Mesenchymal stem cell (in vitro differentiated cells and primary cell): Measurements from ENCODE around the gene PIK3R2.

Experiments
- DNase-seq: peaks from one replicate; pipeline ENCODE4 v3.0.0-alpha.2; 2013
- H2AFZ ChIP-seq: one replicate; pipeline ENCODE4 v1.6.1; 2013; ENCODE audit warnings: low read depth, mild to moderate bottlenecking, control low read depth, inconsistent platforms, low read length, moderate library complexity
- H2AK5ac ChIP-seq: 2 replicates; pipeline ENCODE4 v1.6.1; 2013; ENCODE audit warnings: low read length, moderate library complexity, mild to moderate bottlenecking, inconsistent platforms; ENCODE audit not compliant: severe bottlenecking
- H2BK120ac ChIP-seq: one replicate; pipeline ENCODE4 v1.6.1; 2013; ENCODE audit warnings: low read depth, mild to moderate bottlenecking, inconsistent platforms, low read length, moderate library complexity
- H2BK12ac ChIP-seq, 2 experiments: one replicate each; pipeline ENCODE4 v1.6.1; 2013; ENCODE audit warnings: inconsistent platforms in 2 of 2, low read length in 2 of 2, mild to moderate bottlenecking in 2 of 2, moderate library complexity in 2 of 2, control low read depth in 1 of 2
- H2BK15ac ChIP-seq: one replicate; pipeline ENCODE4 v1.6.1; 2013; ENCODE audit warnings: mild to moderate bottlenecking, low read depth, inconsistent platforms; ENCODE audit not compliant: poor library complexity, severe bottlenecking
- H2BK5ac ChIP-seq: 2 replicates; pipeline ENCODE4 v1.6.1; 2013; ENCODE audit warnings: low read depth, mild to moderate bottlenecking, low read length, control low read depth, inconsistent platforms; ENCODE audit not compliant: poor library complexity, severe bottlenecking
- H3K14ac ChIP-seq, 2 experiments: one replicate each; pipeline ENCODE4 v1.6.1; 2013; ENCODE audit warnings: inconsistent platforms in 2 of 2, low read length in 2 of 2, control low read depth in 1 of 2, mild to moderate bottlenecking in 1 of 2, moderate library complexity in 1 of 2
- H3K18ac ChIP-seq, 2 experiments: one replicate each; pipeline ENCODE4 v1.6.1; 2013; ENCODE audit warnings: inconsistent platforms in 2 of 2, low read length in 2 of 2, control low read depth in 1 of 2, low read depth in 1 of 2, mild to moderate bottlenecking in 1 of 2
- H3K23ac ChIP-seq, 2 experiments: one replicate each; pipeline ENCODE4 v1.6.1; 2013; ENCODE audit warnings: inconsistent platforms in 2 of 2, low read length in 2 of 2, mild to moderate bottlenecking in 2 of 2, moderate library complexity in 2 of 2, control low read depth in 1 of 2
- H3K27ac ChIP-seq: 2 replicates; pipeline ENCODE4 v1.5.1; 2013; ENCODE audit warnings: mild to moderate bottlenecking, moderate library complexity, low read length, control low read depth, inconsistent platforms; ENCODE audit not compliant: poor library complexity, severe bottlenecking
- H3K27me3 ChIP-seq, 2 experiments: 2 replicates each; pipeline versions ENCODE4 v1.6.1 to v1.7.0; 2013; ENCODE audit warnings: low read length in 2 of 2, mild to moderate bottlenecking in 2 of 2, moderate library complexity in 2 of 2, control low read depth in 1 of 2, inconsistent platforms in 1 of 2; ENCODE audit not compliant: control insufficient read depth in 1 of 2, insufficient read depth in 1 of 2
- H3K36me3 ChIP-seq, 2 experiments: 2 replicates each; pipeline versions ENCODE4 v1.6.1 to v1.7.0; 2013; ENCODE audit warnings: low read length in 2 of 2, control low read depth in 1 of 2, inconsistent platforms in 1 of 2, low read depth in 1 of 2, mild to moderate bottlenecking in 1 of 2; ENCODE audit not compliant: insufficient read depth in 2 of 2, control insufficient read depth in 1 of 2
- H3K4ac ChIP-seq, 2 experiments: one replicate each; pipeline ENCODE4 v1.6.1; 2013; ENCODE audit warnings: inconsistent platforms in 2 of 2, low read length in 2 of 2, mild to moderate bottlenecking in 2 of 2, moderate library complexity in 2 of 2, control low read depth in 1 of 2, low read depth in 1 of 2
- H3K4me1 ChIP-seq: 2 replicates; pipeline ENCODE4 v1.6.1; 2013; ENCODE audit warnings: low read depth, low read length, control low read depth; ENCODE audit not compliant: control insufficient read depth, insufficient read depth
- H3K4me2 ChIP-seq: 2 replicates; pipeline ENCODE4 v1.6.1; 2013; ENCODE audit warnings: low read length, mild to moderate bottlenecking, inconsistent platforms; ENCODE audit not compliant: poor library complexity, severe bottlenecking
- H3K4me3 ChIP-seq, 2 experiments: 2 replicates each; pipeline versions ENCODE4 v1.5.1 to v1.7.0; 2013; ENCODE audit warnings: low read length in 2 of 2, mild to moderate bottlenecking in 2 of 2, control low read depth in 1 of 2, low read depth in 1 of 2; ENCODE audit not compliant: insufficient read depth in 1 of 2
- H3K79me1 ChIP-seq: replicated peaks from 2 replicates; pipeline ENCODE4 v1.6.1; 2013; ENCODE audit warnings: mild to moderate bottlenecking, control low read depth, low read length, inconsistent platforms; ENCODE audit not compliant: poor library complexity, severe bottlenecking
- H3K9ac ChIP-seq: 2 replicates; pipeline ENCODE4 v1.7.0; 2013; ENCODE audit warnings: mild to moderate bottlenecking, low read length, moderate library complexity
- H3K9me3 ChIP-seq: 2 replicates; pipeline ENCODE4 v1.7.0; 2013; ENCODE audit warnings: mild to moderate bottlenecking, low read length; ENCODE audit not compliant: control insufficient read depth
- H4K8ac ChIP-seq: one replicate; pipeline ENCODE4 v1.6.1; 2013; ENCODE audit warnings: inconsistent platforms, mild to moderate bottlenecking, low read length, moderate library complexity
- H4K91ac ChIP-seq: one replicate; pipeline ENCODE4 v1.6.1; 2013; ENCODE audit warnings: mild to moderate bottlenecking, low read length, inconsistent platforms
- WGBS: methylation state at CpG from one replicate; pipeline ENCODE4 v1.1.7; 2013; ENCODE audit warnings: mixed read lengths; 5-methylcytosine and 5-hydroxymethylcytosine counted together

The PIK3R2 gene

GRCh38 chr19:18193388-18194180, 40.6 kb downstream of the PIK3R2 start:
- H3K9ac ChIP-seq: peak overlapping the region; percentile 91
- peaks cover 24 to 35% of the 10 kb centered on the region in 2 experiments for H3K36me3 ChIP-seq
- 7% methylated on average over 35 of the region's 46 CpGs for WGBS
- H3K4ac ChIP-seq: peak overlapping the region in 1 of 2 experiments; percentile 44
- H3K23ac ChIP-seq: peak overlapping the region in 1 of 2 experiments; percentile 74
- peak overlapping the region; percentile 66 for H3K4me2 ChIP-seq
- H2BK120ac ChIP-seq: no peak overlapping the region
- H3K79me1 ChIP-seq: peaks cover 14% of the 10 kb centered on the region
- H3K27ac ChIP-seq: no peak overlapping the region
- H3K27me3 ChIP-seq: no peaks in the 10 kb centered on the region
- H3K14ac ChIP-seq: peak overlapping the region in 1 of 2 experiments; percentile 94
- peak overlapping the region; percentile 97 for H2AFZ ChIP-seq
- peaks cover 16% of the 10 kb centered on the region for H3K4me1 ChIP-seq
- no peak overlapping the region for H2BK5ac ChIP-seq
- H2BK15ac ChIP-seq: peak overlapping the region; percentile 94
- peak overlapping the region; percentile 58 to 88 for H3K18ac ChIP-seq
- H4K91ac ChIP-seq: peak overlapping the region; percentile 13
- peak overlapping the region in 1 of 2 experiments; percentile 59 for H2BK12ac ChIP-seq
- H3K4me3 ChIP-seq: peak overlapping the region; percentile 90 to 93
- peak; percentile 38 for DNase-seq
- no peak overlapping the region for H4K8ac ChIP-seq
- no peak overlapping the region for H2AK5ac ChIP-seq
- no peaks in the 10 kb centered on the region for H3K9me3 ChIP-seq

GRCh38 chr19:18194181-18194530, 41.2 kb downstream of the PIK3R2 start:
- no peak overlapping the region for H4K8ac ChIP-seq
- no peak for DNase-seq
- H2BK12ac ChIP-seq: no peak overlapping the region
- no peak overlapping the region for H3K4ac ChIP-seq
- H2BK5ac ChIP-seq: no peak overlapping the region
- H4K91ac ChIP-seq: peak overlapping the region; percentile 13
- H3K36me3 ChIP-seq: peaks cover 29 to 40% of the 10 kb centered on the region in 2 experiments
- peak overlapping the region in 1 of 2 experiments; percentile 90 for H3K4me3 ChIP-seq
- H2AFZ ChIP-seq: no peak overlapping the region
- H3K4me2 ChIP-seq: peak overlapping the region; percentile 66
- H3K79me1 ChIP-seq: peaks cover 14% of the 10 kb centered on the region
- H3K9ac ChIP-seq: peak overlapping the region; percentile 91
- H2BK15ac ChIP-seq: no peak overlapping the region
- no peak overlapping the region for H2BK120ac ChIP-seq
- H3K27me3 ChIP-seq: no peaks in the 10 kb centered on the region
- no peak overlapping the region for H3K23ac ChIP-seq
- H3K9me3 ChIP-seq: no peaks in the 10 kb centered on the region
- H3K18ac ChIP-seq: no peak overlapping the region
- 75% methylated on average over 12 of the region's 12 CpGs for WGBS
- H3K27ac ChIP-seq: no peak overlapping the region
- peaks cover 16% of the 10 kb centered on the region for H3K4me1 ChIP-seq
- H2AK5ac ChIP-seq: no peak overlapping the region
- H3K14ac ChIP-seq: no peak overlapping the region

GRCh38 chr19:18194554-18195238, 41.7 kb downstream of the PIK3R2 start:
- H4K91ac ChIP-seq: peak overlapping the region; percentile 20
- H3K27me3 ChIP-seq: no peaks in the 10 kb centered on the region
- H3K14ac ChIP-seq: no peak overlapping the region
- no peak overlapping the region for H2BK120ac ChIP-seq
- no peak overlapping the region for H2AK5ac ChIP-seq
- H3K4me1 ChIP-seq: peaks cover 16% of the 10 kb centered on the region
- peak overlapping the region; percentile 93 for H2BK15ac ChIP-seq
- DNase-seq: peak; percentile 24
- H3K27ac ChIP-seq: no peak overlapping the region
- H3K18ac ChIP-seq: no peak overlapping the region
- H3K9ac ChIP-seq: peak overlapping the region; percentile 91
- no peaks in the 10 kb centered on the region for H3K9me3 ChIP-seq
- peak overlapping the region in 1 of 2 experiments; percentile 73 for H3K23ac ChIP-seq
- H4K8ac ChIP-seq: no peak overlapping the region
- no peak overlapping the region for H3K4ac ChIP-seq
- H3K79me1 ChIP-seq: peaks cover 14% of the 10 kb centered on the region
- H3K36me3 ChIP-seq: peaks cover 33 to 41% of the 10 kb centered on the region in 2 experiments
- H3K4me2 ChIP-seq: no peak overlapping the region
- H2AFZ ChIP-seq: no peak overlapping the region
- H2BK5ac ChIP-seq: no peak overlapping the region
- H2BK12ac ChIP-seq: no peak overlapping the region
- peak overlapping the region in 1 of 2 experiments; percentile 90 for H3K4me3 ChIP-seq
- 63% methylated on average over 23 of the region's 27 CpGs for WGBS

- Histone ChIP-seq H3K4ac (no peak overlapping the region), H2AK5ac (no peak overlapping the region), H3K79me1 (peaks cover 14% of the 10 kb centered on the region), H2BK120ac (no peak overlapping the region), H3K18ac (no peak overlapping the region), H3K14ac (no peak overlapping the region), H3K4me2 (no peak overlapping the region), H4K91ac (no peak overlapping the region), H3K27ac (no peak overlapping the region), H3K23ac (no peak overlapping the region), H2BK5ac (no peak overlapping the region), H2BK15ac (no peak overlapping the region), H3K4me3 (no peak overlapping the region), H3K36me3 (peaks cover 41 to 46% of the 10 kb centered on the region in 2 experiments), H3K9ac (no peak overlapping the region), H3K27me3 (no peaks in the 10 kb centered on the region), H2AFZ (no peak overlapping the region), H3K4me1 (peaks cover 18% of the 10 kb centered on the region), H2BK12ac (no peak overlapping the region), H4K8ac (no peak overlapping the region), H3K9me3 (no peaks in the 10 kb centered on the region)
- WGBS: 86% methylated on average over 6 of the region's 7 CpGs
- DNase-seq: no peak
Measured at GRCh38 chr19:18196511-18196845, 43.5 kb downstream of the PIK3R2 start.
